ENCODE results near the gene NRG2. TPM values are rescaled to one million over a fixed set of nuclear protein-coding genes. Genes with fewer than 3 reads are reported as not detected.

The NRG2 gene
- total RNA-seq, 4 donors from 2014 or later = 2.5 to 21.2 (median 4.5) TPM; not detected in 1

DNA sequence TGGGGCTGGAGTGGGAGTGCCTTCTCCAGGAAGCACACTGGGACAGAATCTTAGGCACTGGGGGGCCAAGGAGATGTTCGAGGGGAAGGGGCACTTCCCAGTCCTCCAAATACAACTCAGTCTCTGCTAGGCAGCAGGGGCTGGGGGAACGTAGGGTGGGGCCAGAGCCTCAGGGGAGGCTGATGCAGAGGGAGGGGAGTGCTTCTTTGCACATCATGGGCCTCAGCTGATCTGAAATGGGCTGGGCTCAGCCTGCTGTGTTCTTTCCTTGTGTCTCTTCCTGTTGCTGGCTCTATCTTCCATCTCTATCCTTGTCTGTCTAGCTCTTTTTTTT lies 231.9 kb downstream of the NRG2 start:
- no peak for DNase-seq

DNA sequence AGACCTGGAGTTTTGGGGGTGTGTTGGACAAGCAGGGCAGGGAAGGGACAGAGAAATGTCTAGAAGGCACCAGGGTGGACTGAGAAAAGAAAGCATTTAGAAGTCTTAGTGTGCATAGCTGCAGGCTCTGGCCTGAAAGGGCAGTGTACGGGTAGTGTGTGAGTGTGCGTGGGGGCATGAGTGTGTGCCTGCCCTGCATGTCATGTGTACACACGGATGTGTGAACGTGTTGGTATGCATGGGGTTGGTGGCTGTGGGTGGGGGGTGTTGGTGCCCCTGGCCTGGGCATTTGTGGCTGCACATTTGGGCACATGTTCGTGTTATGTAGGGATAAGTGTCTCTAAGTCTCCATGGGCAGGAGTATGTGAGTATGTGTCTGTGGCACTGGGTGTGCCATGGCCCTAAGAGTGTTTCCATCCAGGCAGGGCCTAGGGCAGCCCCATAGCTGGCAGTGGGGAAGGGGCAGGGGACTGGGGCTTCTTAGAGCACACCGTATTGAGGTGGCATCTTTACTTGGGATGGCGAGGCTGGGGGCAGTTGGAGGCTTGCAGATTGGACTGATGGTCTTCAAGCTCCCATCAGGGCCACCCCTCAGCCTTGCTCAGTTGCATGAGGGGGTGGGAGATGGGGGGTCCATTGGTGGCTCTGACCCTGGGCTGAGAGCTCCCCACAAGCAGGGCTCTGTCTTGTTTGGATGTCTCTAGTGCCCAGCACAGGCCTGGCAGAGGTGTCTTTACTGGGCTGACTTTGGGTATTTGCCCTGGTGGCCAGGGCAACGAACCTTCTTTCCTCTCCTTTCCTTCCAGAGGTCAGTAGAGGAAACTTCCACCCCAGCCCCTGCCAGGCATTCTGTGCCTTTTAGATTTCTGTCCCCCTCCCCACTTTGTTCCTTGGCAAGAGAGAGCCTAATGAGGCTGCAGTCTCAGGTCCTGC lies 232.5 kb downstream of the NRG2 start:
- Histone ChIP-seq H3K4me3 (no peak overlapping the region), H3K27me3 (no peaks in the 10 kb centered on the region), H3K36me3 (no peaks in the 10 kb centered on the region), H3K4me1 (no peaks in the 10 kb centered on the region), H3K9me3 (no peaks in the 10 kb centered on the region), H3K27ac (no peak overlapping the region)
- TF ChIP-seq, protein P1, sequence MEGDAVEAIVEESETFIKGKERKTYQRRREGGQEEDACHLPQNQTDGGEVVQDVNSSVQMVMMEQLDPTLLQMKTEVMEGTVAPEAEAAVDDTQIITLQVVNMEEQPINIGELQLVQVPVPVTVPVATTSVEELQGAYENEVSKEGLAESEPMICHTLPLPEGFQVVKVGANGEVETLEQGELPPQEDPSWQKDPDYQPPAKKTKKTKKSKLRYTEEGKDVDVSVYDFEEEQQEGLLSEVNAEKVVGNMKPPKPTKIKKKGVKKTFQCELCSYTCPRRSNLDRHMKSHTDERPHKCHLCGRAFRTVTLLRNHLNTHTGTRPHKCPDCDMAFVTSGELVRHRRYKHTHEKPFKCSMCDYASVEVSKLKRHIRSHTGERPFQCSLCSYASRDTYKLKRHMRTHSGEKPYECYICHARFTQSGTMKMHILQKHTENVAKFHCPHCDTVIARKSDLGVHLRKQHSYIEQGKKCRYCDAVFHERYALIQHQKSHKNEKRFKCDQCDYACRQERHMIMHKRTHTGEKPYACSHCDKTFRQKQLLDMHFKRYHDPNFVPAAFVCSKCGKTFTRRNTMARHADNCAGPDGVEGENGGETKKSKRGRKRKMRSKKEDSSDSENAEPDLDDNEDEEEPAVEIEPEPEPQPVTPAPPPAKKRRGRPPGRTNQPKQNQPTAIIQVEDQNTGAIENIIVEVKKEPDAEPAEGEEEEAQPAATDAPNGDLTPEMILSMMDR (IDR thresholded peaks at IDR 0.05) = no peak
- TF ChIP-seq POLR2A (IDR thresholded peaks at IDR 0.05) = no peak
- DNase-seq = no peak
- intact Hi-C loops (cut with DNase I; ENCODE audit: low total_unique reads) = no loop called here

More for the DNA sequence above, 231.9 kb downstream of the NRG2 start:
- H3K27ac ChIP-seq = no peak overlapping the region
- H3K4me1 ChIP-seq = no peaks in the 10 kb centered on the region
- no peak for TF ChIP-seq POLR2A (IDR thresholded peaks at IDR 0.05)
- TF ChIP-seq, protein P1 (IDR thresholded peaks at IDR 0.05) = no peak
- H3K9me3 ChIP-seq = no peaks in the 10 kb centered on the region
- H3K27me3 ChIP-seq = no peaks in the 10 kb centered on the region
- no peak overlapping the region for H3K4me3 ChIP-seq
- intact Hi-C loops (cut with DNase I; ENCODE audit: low total_unique reads) = no loop called here
- no peaks in the 10 kb centered on the region for H3K36me3 ChIP-seq

DNA sequence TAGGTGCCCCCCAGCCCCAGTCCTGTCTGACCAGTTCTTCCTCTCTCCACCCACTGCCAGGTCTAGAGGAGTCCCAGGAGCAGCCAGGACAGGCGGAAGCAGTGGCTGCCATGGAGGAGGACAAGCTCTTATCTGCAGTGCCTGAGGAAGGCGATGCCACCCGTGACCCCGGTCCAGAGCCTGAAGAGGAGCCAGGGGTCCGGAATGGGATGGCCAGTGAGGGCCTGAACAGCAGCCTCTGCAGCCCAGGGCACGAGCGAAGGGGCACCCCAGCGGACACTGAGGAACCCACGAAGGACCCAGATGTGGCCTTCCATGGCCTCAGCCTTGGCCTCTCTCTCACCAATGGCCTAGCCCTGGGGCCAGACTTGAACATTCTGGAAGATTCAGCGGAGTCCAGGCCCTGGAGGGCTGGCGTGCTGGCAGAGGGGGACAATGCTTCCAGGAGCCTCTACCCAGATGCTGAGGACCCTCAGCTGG lies 233.7 kb downstream of the NRG2 start:
- intact Hi-C loops (cut with DNase I; ENCODE audit: low total_unique reads) = no loop called here
- Histone ChIP-seq H3K4me3 (no peak overlapping the region), H3K27ac (no peak overlapping the region), H3K4me1 (no peaks in the 10 kb centered on the region), H3K27me3 (no peaks in the 10 kb centered on the region), H3K36me3 (no peaks in the 10 kb centered on the region), H3K9me3 (no peaks in the 10 kb centered on the region)
- no peak for TF ChIP-seq POLR2A (IDR thresholded peaks at IDR 0.05)
- TF ChIP-seq, protein P1 (IDR thresholded peaks at IDR 0.05) = no peak
- DNase-seq = no peak

DNA sequence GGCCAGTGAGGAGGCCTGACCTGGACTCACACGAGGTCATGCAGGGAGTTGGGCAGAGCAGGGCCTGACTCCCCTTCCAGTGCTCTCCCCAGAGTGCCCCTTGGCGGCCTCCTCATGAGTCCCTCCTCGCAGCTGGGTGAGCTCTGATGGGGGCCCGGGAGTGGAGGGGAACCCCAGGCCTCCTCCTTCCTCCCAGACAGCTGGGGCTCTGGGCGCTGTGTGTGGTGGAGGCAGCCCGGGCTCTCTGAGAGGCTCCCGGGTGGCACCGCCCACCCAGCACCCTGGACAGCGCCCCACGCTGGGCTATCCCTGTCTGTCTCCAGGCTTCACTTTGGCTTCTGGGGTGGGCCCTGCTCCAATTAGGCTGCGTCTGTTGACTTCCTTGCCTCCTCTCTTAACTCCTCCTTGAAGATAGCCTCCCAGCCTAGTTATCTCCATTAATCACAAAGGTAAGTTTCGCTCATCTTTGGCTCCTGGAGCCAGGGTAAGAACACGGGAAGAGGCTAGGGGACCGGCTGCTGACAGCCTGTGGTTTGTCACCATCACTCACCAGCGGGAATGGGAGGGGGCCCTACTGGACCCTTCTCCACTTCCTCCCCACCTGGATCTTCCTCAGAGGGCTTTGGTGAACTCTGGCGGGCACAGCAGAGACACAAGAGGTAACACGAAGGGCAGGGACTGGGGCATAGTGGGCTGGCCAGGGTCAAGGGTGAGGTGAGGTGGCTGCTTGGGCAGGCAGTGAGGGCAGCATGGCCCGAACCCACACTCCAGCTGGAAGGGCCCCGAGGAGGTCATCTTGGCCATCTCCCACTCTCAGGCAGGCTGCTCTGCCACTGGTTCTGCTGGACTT lies 234.4 kb downstream of the NRG2 start:
- Histone ChIP-seq H3K27ac (no peak overlapping the region), H3K4me1 (no peaks in the 10 kb centered on the region), H3K9me3 (no peaks in the 10 kb centered on the region), H3K27me3 (no peaks in the 10 kb centered on the region), H3K36me3 (no peaks in the 10 kb centered on the region), H3K4me3 (no peak overlapping the region)
- DNase-seq = no peak
- TF ChIP-seq, protein P1 (IDR thresholded peaks at IDR 0.05) = no peak
- TF ChIP-seq POLR2A (IDR thresholded peaks at IDR 0.05) = no peak
- intact Hi-C loops (cut with DNase I; ENCODE audit: low total_unique reads) = no loop called here

DNA sequence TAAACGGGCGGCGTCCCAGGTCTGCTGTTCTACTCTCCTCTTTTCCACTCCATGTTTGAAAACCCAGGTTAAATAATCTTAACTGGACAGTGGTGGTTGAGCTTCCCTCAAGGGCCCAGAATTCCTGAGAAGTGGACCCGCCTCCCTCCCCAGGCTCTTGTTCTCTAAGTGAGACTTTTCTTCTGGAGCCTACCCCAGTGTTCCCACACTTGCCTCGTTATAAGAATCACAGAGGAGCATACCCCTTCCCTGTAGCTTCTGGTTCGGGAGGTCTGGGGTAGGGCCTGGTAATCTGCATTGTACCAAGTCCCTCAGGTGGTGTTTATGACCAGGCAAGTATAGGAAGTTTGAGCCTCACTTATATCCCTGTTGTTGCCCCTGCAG lies 235.5 kb downstream of the NRG2 start:
- H3K36me3 ChIP-seq = no peaks in the 10 kb centered on the region
- H3K27me3 ChIP-seq = no peaks in the 10 kb centered on the region
- no peak for TF ChIP-seq POLR2A (IDR thresholded peaks at IDR 0.05)
- TF ChIP-seq, protein P1 (IDR thresholded peaks at IDR 0.05) = no peak
- no peak overlapping the region for H3K27ac ChIP-seq
- no peaks in the 10 kb centered on the region for H3K9me3 ChIP-seq
- intact Hi-C loops (cut with DNase I; ENCODE audit: low total_unique reads) = no loop called here
- no peak for DNase-seq
- H3K4me3 ChIP-seq = no peak overlapping the region
- no peaks in the 10 kb centered on the region for H3K4me1 ChIP-seq

All from uterus (tissue), 4 donors.